Rectal smooth muscle tissue (tissue), 1 donor: ENCODE measurements around the gene MAP4K5.
A peak's percentile ranks its signal among the peaks of the same experiment; 100 is the strongest.
"Not testable (repeated sequence)": the region's sequence is repeated elsewhere in the genome, so short reads cannot be mapped to it uniquely, and the experiment has no call there.

Source experiments
- H3K27ac ChIP-seq: one replicate; pipeline ENCODE4 v1.7.0; 2013; ENCODE audit warnings: low read depth, low read length, inconsistent platforms
- H3K27me3 ChIP-seq: one replicate; pipeline ENCODE4 v1.7.0; 2013; ENCODE audit warnings: low read length; ENCODE audit not compliant: control insufficient read depth, insufficient read depth
- H3K36me3 ChIP-seq: one replicate; pipeline ENCODE4 v1.7.0; 2013; ENCODE audit warnings: low read length; ENCODE audit not compliant: control insufficient read depth, insufficient read depth
- H3K4me1 ChIP-seq: one replicate; pipeline ENCODE4 v1.7.0; 2013; ENCODE audit warnings: low read length; ENCODE audit not compliant: control insufficient read depth, insufficient read depth
- H3K4me3 ChIP-seq: one replicate; pipeline ENCODE4 v1.7.0; 2013; ENCODE audit warnings: low read length
- H3K9ac ChIP-seq: one replicate; pipeline ENCODE4 v1.7.0; 2013; ENCODE audit warnings: low read length

The MAP4K5 gene

GRCh38 chr14:50532502-50533240 is at the start of gene MAP4K5:
MAP4K5 (minus strand) TSS chr14:50532569; CDS start chr14:50532049, 520 bp downstream.
- peak within 1 kb of the TSS; percentile 89 for H3K4me3 ChIP-seq
- peak within 1 kb of the TSS; percentile 85 for H3K9ac ChIP-seq
- peak within 1 kb of the TSS; percentile 90 for H3K27ac ChIP-seq
- H3K27me3 ChIP-seq = no peaks in the 10 kb centered on the region
- H3K4me1 ChIP-seq = peaks cover 16% of the 10 kb centered on the region
- H3K36me3 ChIP-seq = no peaks in the 10 kb centered on the region

- no peak overlapping the region for H3K9ac ChIP-seq
- no peaks in the 10 kb centered on the region for H3K27me3 ChIP-seq
- H3K27ac ChIP-seq = no peak overlapping the region
- no peak overlapping the region for H3K4me3 ChIP-seq
- H3K4me1 ChIP-seq = no peaks in the 10 kb centered on the region
- H3K36me3 ChIP-seq = no peaks in the 10 kb centered on the region
These were observed 46.1 kb upstream of the MAP4K5 start for GRCh38 chr14:50578433-50578832.

- Histone ChIP-seq H3K27me3 (no peaks in the 10 kb centered on the region), H3K4me3 (no peak overlapping the region)
These were observed 45.6 kb upstream of the MAP4K5 start for GRCh38 chr14:50577982-50578381.

GRCh38 chr14:50575769-50576168 is 43.4 kb upstream of the MAP4K5 start:
- Histone ChIP-seq H3K36me3 (no peaks in the 10 kb centered on the region), H3K27ac (no peak overlapping the region), H3K4me3 (no peak overlapping the region), H3K4me1 (no peaks in the 10 kb centered on the region), H3K9ac (no peak overlapping the region), H3K27me3 (no peaks in the 10 kb centered on the region)

More at GRCh38 chr14:50577982-50578381, 45.6 kb upstream of the MAP4K5 start:
- H3K36me3 ChIP-seq = no peaks in the 10 kb centered on the region
- H3K4me1 ChIP-seq = no peaks in the 10 kb centered on the region
- H3K9ac ChIP-seq = no peak overlapping the region
- H3K27ac ChIP-seq = no peak overlapping the region

GRCh38 chr14:50573862-50574261 is 41.5 kb upstream of the MAP4K5 start:
- H3K4me3 ChIP-seq = no peak overlapping the region
- no peaks in the 10 kb centered on the region for H3K27me3 ChIP-seq
- no peak overlapping the region for H3K27ac ChIP-seq
- no peaks in the 10 kb centered on the region for H3K4me1 ChIP-seq
- H3K36me3 ChIP-seq = no peaks in the 10 kb centered on the region
- H3K9ac ChIP-seq = no peak overlapping the region

GRCh38 chr14:50569714-50570274 is 37.4 kb upstream of the MAP4K5 start:
- H3K36me3 ChIP-seq = no peaks in the 10 kb centered on the region
- no peak overlapping the region for H3K9ac ChIP-seq
- no peak overlapping the region for H3K4me3 ChIP-seq
- H3K4me1 ChIP-seq = no peaks in the 10 kb centered on the region
- H3K27ac ChIP-seq = no peak overlapping the region
- no peaks in the 10 kb centered on the region for H3K27me3 ChIP-seq

- peaks cover 4% of the 10 kb centered on the region for H3K4me1 ChIP-seq
- no peaks in the 10 kb centered on the region for H3K27me3 ChIP-seq
- no peak overlapping the region for H3K9ac ChIP-seq
- no peak overlapping the region for H3K27ac ChIP-seq
- no peaks in the 10 kb centered on the region for H3K36me3 ChIP-seq
- no peak overlapping the region for H3K4me3 ChIP-seq
These were observed 30.5 kb upstream of the MAP4K5 start for GRCh38 chr14:50562841-50563240.

- peak overlapping the region; percentile 96 for H3K27ac ChIP-seq
- peak overlapping the region; percentile 88 for H3K4me3 ChIP-seq
- H3K36me3 ChIP-seq = no peaks in the 10 kb centered on the region
- H3K4me1 ChIP-seq = peaks cover 4% of the 10 kb centered on the region
- no peaks in the 10 kb centered on the region for H3K27me3 ChIP-seq
- H3K9ac ChIP-seq = no peak overlapping the region
These were observed 28.5 kb upstream of the MAP4K5 start for GRCh38 chr14:50560931-50561285.

- H3K36me3 ChIP-seq = no peaks in the 10 kb centered on the region
- peak within 1 kb of the TSS; percentile 96 for H3K27ac ChIP-seq
- H3K9ac ChIP-seq = peak within 1 kb of the TSS; percentile 45
- peaks cover 4% of the 10 kb centered on the region for H3K4me1 ChIP-seq
- peak within 1 kb of the TSS; percentile 88 for H3K4me3 ChIP-seq
- H3K27me3 ChIP-seq = no peaks in the 10 kb centered on the region
These were observed 27.9 kb upstream of the MAP4K5 start, which contains the start of gene ATL1 for GRCh38 chr14:50559990-50560930. ATL1 (plus strand) TSS chr14:50560145; CDS start chr14:50560266, 121 bp downstream.

GRCh38 chr14:50552796-50553195 is 20.4 kb upstream of the MAP4K5 start:
- not testable (repeated sequence) for H3K4me3 ChIP-seq, H3K9ac ChIP-seq, H3K36me3 ChIP-seq, H3K27ac ChIP-seq, H3K27me3 ChIP-seq, H3K4me1 ChIP-seq

- no peak overlapping the region for H3K9ac ChIP-seq
- H3K27ac ChIP-seq = no peak overlapping the region
- H3K27me3 ChIP-seq = no peaks in the 10 kb centered on the region
- H3K4me1 ChIP-seq = no peaks in the 10 kb centered on the region
- no peaks in the 10 kb centered on the region for H3K36me3 ChIP-seq
- no peak overlapping the region for H3K4me3 ChIP-seq
These were observed 19.5 kb upstream of the MAP4K5 start for GRCh38 chr14:50551877-50552276.

- no peaks in the 10 kb centered on the region for H3K36me3 ChIP-seq
- no peak overlapping the region for H3K27ac ChIP-seq
- H3K9ac ChIP-seq = no peak overlapping the region
- no peaks in the 10 kb centered on the region for H3K4me1 ChIP-seq
- no peaks in the 10 kb centered on the region for H3K27me3 ChIP-seq
- no peak overlapping the region for H3K4me3 ChIP-seq
These were observed 17.9 kb upstream of the MAP4K5 start for GRCh38 chr14:50550294-50550693.
